Natural killer cell treated with Interleukin-12 subunit alpha and Interleukin-12 subunit beta and Interleukin-15 and Interleukin-18, amount 100 ng/mL, for 72 hours (primary cell): Measurements from ENCODE around the gene TBC1D16. TPM values are rescaled to one million over a fixed set of nuclear protein-coding genes. Genes with fewer than 3 reads are reported as not detected.
"Not testable (repeated sequence)": the region's sequence is repeated elsewhere in the genome, so short reads cannot be mapped to it uniquely, and the experiment has no call there.

ENCODE experiments used
- ATAC-seq, 2 donors: fragments of 150-1000 bp; cut with Tn5 transposase in 1 of 2; sonication (Bioruptor Pico), chemical (Tn5 transposase) in 1 of 2; 2 replicates each; pipeline ENCODE4 v1.10.0; 2021
- DNase-seq: peaks from one replicate; pipeline ENCODE4 v3.0.0; 2022; ENCODE audit warnings: low spot score
- H3K27ac Mint-ChIP-seq, 2 donors: 1 replicate in 1 of 2; 2 replicates in 1 of 2; pipeline ENCODE4 v1.8.0; 2022; ENCODE audit warnings: mixed read lengths in 2 of 2, mild to moderate bottlenecking in 1 of 2, moderate library complexity in 1 of 2
- H3K27me3 Mint-ChIP-seq, 2 donors: 1 replicate in 1 of 2; 2 replicates in 1 of 2; pipeline ENCODE4 v1.8.0; 2022; ENCODE audit warnings: mixed read lengths in 2 of 2
- H3K36me3 Mint-ChIP-seq: one replicate; pipeline ENCODE4 v1.8.0; 2022; ENCODE audit warnings: mixed read lengths
- H3K4me1 Mint-ChIP-seq, 2 donors: 1 replicate in 1 of 2; 2 replicates in 1 of 2; pipeline ENCODE4 v1.8.0; 2022; ENCODE audit warnings: low read depth in 2 of 2, mixed read lengths in 2 of 2, mild to moderate bottlenecking in 1 of 2
- H3K4me3 Mint-ChIP-seq: one replicate; pipeline ENCODE4 v1.8.0; 2022; ENCODE audit warnings: mixed read lengths
- H3K9me3 Mint-ChIP-seq: 2 replicates; pipeline ENCODE4 v1.8.0; 2022; ENCODE audit warnings: mixed read lengths
- total RNA-seq, 2 donors: library from RNA; stranded (reverse); gene quantifications; one replicate each; pipeline ENCODE4 v1.2.3, GENCODE V29; 2022

The TBC1D16 gene
- total RNA-seq, 2 donors from 2014 or later: 1.1 to 3.2 TPM

- not testable (repeated sequence) for ATAC-seq, DNase-seq, H3K36me3 Mint-ChIP-seq, H3K27ac Mint-ChIP-seq, H3K4me3 Mint-ChIP-seq, H3K9me3 Mint-ChIP-seq, H3K4me1 Mint-ChIP-seq
- peaks cover 14 to 26% of the 10 kb centered on the region in 2 donors for H3K27me3 Mint-ChIP-seq
These were observed 73.2 kb downstream of the TBC1D16 start for GRCh38 chr17:79962467-79962866.

- DNase-seq, H3K4me1 Mint-ChIP-seq, H3K4me3 Mint-ChIP-seq, H3K9me3 Mint-ChIP-seq, H3K27ac Mint-ChIP-seq, H3K36me3 Mint-ChIP-seq, ATAC-seq: not testable (repeated sequence)
- H3K27me3 Mint-ChIP-seq: peaks cover 19 to 31% of the 10 kb centered on the region in 2 donors
These were observed 74.1 kb downstream of the TBC1D16 start for GRCh38 chr17:79961567-79961966.

- no peak overlapping the region for H3K27ac Mint-ChIP-seq
These were observed 74.7 kb downstream of the TBC1D16 start for GRCh38 chr17:79960788-79961522.

GRCh38 chr17:79959042-79959441, 76.6 kb downstream of the TBC1D16 start:
- DNase-seq (no peak), ATAC-seq (no peak)
- H3K36me3 Mint-ChIP-seq: no peaks in the 10 kb centered on the region
- H3K4me1 Mint-ChIP-seq: peaks cover 0 to 3% of the 10 kb centered on the region in 2 donors
- H3K27me3 Mint-ChIP-seq: peaks cover 16 to 28% of the 10 kb centered on the region in 2 donors
- H3K9me3 Mint-ChIP-seq: no peaks in the 10 kb centered on the region
- no peak overlapping the region for H3K27ac Mint-ChIP-seq
- no peak overlapping the region for H3K4me3 Mint-ChIP-seq

More at GRCh38 chr17:79960788-79961522, 74.7 kb downstream of the TBC1D16 start:
- Mint-ChIP-seq H3K4me1 (peaks cover 0 to 3% of the 10 kb centered on the region in 2 donors), H3K27me3 (peaks cover 19 to 28% of the 10 kb centered on the region in 2 donors), H3K4me3 (no peak overlapping the region), H3K9me3 (no peaks in the 10 kb centered on the region), H3K36me3 (no peaks in the 10 kb centered on the region)
- DNase-seq (no peak), ATAC-seq (no peak)

- no peak overlapping the region for H3K4me3 Mint-ChIP-seq
- H3K36me3 Mint-ChIP-seq: no peaks in the 10 kb centered on the region
- H3K27me3 Mint-ChIP-seq: peaks cover 9 to 19% of the 10 kb centered on the region in 2 donors
- no peak overlapping the region for H3K27ac Mint-ChIP-seq
- H3K9me3 Mint-ChIP-seq: no peaks in the 10 kb centered on the region
- H3K4me1 Mint-ChIP-seq: peaks cover 0 to 3% of the 10 kb centered on the region in 2 donors
- DNase-seq (peak; percentile 31), ATAC-seq (no peak)
These were observed 78.8 kb downstream of the TBC1D16 start for GRCh38 chr17:79956853-79957252.

- H3K36me3 Mint-ChIP-seq, DNase-seq, H3K4me1 Mint-ChIP-seq, ATAC-seq, H3K4me3 Mint-ChIP-seq, H3K9me3 Mint-ChIP-seq, H3K27ac Mint-ChIP-seq: not testable (repeated sequence)
- peaks cover 9 to 19% of the 10 kb centered on the region in 2 donors for H3K27me3 Mint-ChIP-seq
These were observed 79.3 kb downstream of the TBC1D16 start for GRCh38 chr17:79956441-79956735.

GRCh38 chr17:79955691-79956440, 79.8 kb downstream of the TBC1D16 start:
- ATAC-seq (peak in 1 of 2 donors; percentile 43), DNase-seq (peak; percentile 16)
- peaks cover 9 to 19% of the 10 kb centered on the region in 2 donors for H3K27me3 Mint-ChIP-seq
- no peak overlapping the region for H3K4me3 Mint-ChIP-seq
- no peak overlapping the region for H3K27ac Mint-ChIP-seq
- peaks cover 0 to 3% of the 10 kb centered on the region in 2 donors for H3K4me1 Mint-ChIP-seq
- H3K9me3 Mint-ChIP-seq: no peaks in the 10 kb centered on the region
- H3K36me3 Mint-ChIP-seq: no peaks in the 10 kb centered on the region

GRCh38 chr17:79955167-79955549, 80.5 kb downstream of the TBC1D16 start:
- Mint-ChIP-seq H3K4me3 (no peak overlapping the region), H3K4me1 (peaks cover 0 to 3% of the 10 kb centered on the region in 2 donors), H3K36me3 (no peaks in the 10 kb centered on the region), H3K9me3 (no peaks in the 10 kb centered on the region), H3K27me3 (peaks cover 9 to 19% of the 10 kb centered on the region in 2 donors), H3K27ac (no peak overlapping the region)
- no peak for ATAC-seq
- DNase-seq: peak; percentile 29

GRCh38 chr17:79954281-79955166, 81.1 kb downstream of the TBC1D16 start:
- no peak overlapping the region for H3K4me3 Mint-ChIP-seq
- peak; percentile 56 for DNase-seq
- ATAC-seq: no peak
- peaks cover 0 to 3% of the 10 kb centered on the region in 2 donors for H3K4me1 Mint-ChIP-seq
- no peaks in the 10 kb centered on the region for H3K9me3 Mint-ChIP-seq
- no peaks in the 10 kb centered on the region for H3K36me3 Mint-ChIP-seq
- H3K27ac Mint-ChIP-seq: no peak overlapping the region
- peaks cover 9 to 19% of the 10 kb centered on the region in 2 donors for H3K27me3 Mint-ChIP-seq

GRCh38 chr17:79953335-79953734, 82.3 kb downstream of the TBC1D16 start:
- no peak for ATAC-seq
- peaks cover 6 to 10% of the 10 kb centered on the region in 2 donors for H3K27me3 Mint-ChIP-seq
- no peaks in the 10 kb centered on the region for H3K36me3 Mint-ChIP-seq
- H3K4me3 Mint-ChIP-seq: no peak overlapping the region
- no peak for DNase-seq
- peaks cover 0 to 3% of the 10 kb centered on the region in 2 donors for H3K4me1 Mint-ChIP-seq
- H3K9me3 Mint-ChIP-seq: no peaks in the 10 kb centered on the region
- H3K27ac Mint-ChIP-seq: no peak overlapping the region

GRCh38 chr17:79952901-79953300, 82.8 kb downstream of the TBC1D16 start:
- no peak for ATAC-seq
- no peaks in the 10 kb centered on the region for H3K9me3 Mint-ChIP-seq
- peaks cover 6 to 10% of the 10 kb centered on the region in 2 donors for H3K27me3 Mint-ChIP-seq
- DNase-seq: peak; percentile 13
- peaks cover 0 to 3% of the 10 kb centered on the region in 2 donors for H3K4me1 Mint-ChIP-seq
- no peak overlapping the region for H3K27ac Mint-ChIP-seq
- H3K36me3 Mint-ChIP-seq: no peaks in the 10 kb centered on the region
- no peak overlapping the region for H3K4me3 Mint-ChIP-seq

GRCh38 chr17:79952265-79952877, 83.3 kb downstream of the TBC1D16 start:
- Mint-ChIP-seq H3K4me3 (no peak overlapping the region), H3K4me1 (peaks cover 0 to 2% of the 10 kb centered on the region in 2 donors), H3K9me3 (no peaks in the 10 kb centered on the region), H3K27me3 (peaks cover 6 to 7% of the 10 kb centered on the region in 2 donors), H3K27ac (no peak overlapping the region), H3K36me3 (no peaks in the 10 kb centered on the region)
- no peak for ATAC-seq
- DNase-seq: peak; percentile 18
